Endothelial cell of umbilical vein (primary cell): Measurements from ENCODE around the gene OTULIN. TPM values are rescaled to one million over a fixed set of nuclear protein-coding genes. Genes with fewer than 3 reads are reported as not detected.

Source experiments
- BruUV-seq: library from RNA; stranded (reverse); fragments of 400-500 nt; replicated peaks from 2 replicates; lab custom pipeline; 2021; lab: Mats Ljungman, UMichigan
- CTCF ChIA-PET: fragments of 300-600, 350-600 bp; sonication (Branson Sonifier 250); formaldehyde crosslinking; loops from one replicate; lab custom pipeline; 2021; ENCODE audit warnings: antibody characterized with exemption, inconsistent platforms; lab: Charles Lee
- POLR2A ChIA-PET: fragments of 300-600, 350-600 bp; sonication (Branson Sonifier 250); formaldehyde crosslinking; loops from one replicate; lab custom pipeline; 2021; ENCODE audit warnings: antibody characterized with exemption, inconsistent platforms; lab: Charles Lee
- DNase-seq: peaks from one replicate; pipeline ENCODE4 v3.0.0-alpha.2; 2011; ENCODE audit warnings: low read depth, low spot score
- FAIRE-seq: peaks from 2 replicates; lab custom pipeline; 2011; peaks lifted over from hg19 to GRCh38; lab: Jason Lieb, UNC
- H2AFZ ChIP-seq: 2 replicates; pipeline ENCODE4 v1.6.0; 2012; ENCODE audit warnings: low read depth, low read length, control low read depth, inconsistent platforms
- H3K27ac ChIP-seq: 2 replicates; pipeline ENCODE4 v1.5.1; 2011; ENCODE audit warnings: low read depth, mild to moderate bottlenecking, control low read depth, low read length, moderate library complexity; ENCODE audit not compliant: insufficient read depth
- H3K27me3 ChIP-seq, 2 experiments: 2 replicates each; pipeline versions ENCODE4 v1.6.0 to v1.6.1; 2011; ENCODE audit warnings: low read length in 2 of 2, mixed read lengths in 1 of 2; ENCODE audit not compliant: control insufficient read depth in 2 of 2, insufficient read depth in 2 of 2
- H3K36me3 ChIP-seq, 2 experiments: 2 replicates in 1 of 2; 3 replicates in 1 of 2; pipeline ENCODE4 v1.5.1; 2011; ENCODE audit warnings: low read length in 2 of 2, mild to moderate bottlenecking in 1 of 2, moderate library complexity in 1 of 2; ENCODE audit not compliant: control insufficient read depth in 2 of 2, insufficient read depth in 2 of 2; ENCODE audit errors: extremely low read depth in 1 of 2
- H3K4me1 ChIP-seq: 3 replicates; pipeline ENCODE4 v1.5.1; 2011; ENCODE audit warnings: mild to moderate bottlenecking, low read length; ENCODE audit not compliant: control insufficient read depth, insufficient read depth; ENCODE audit errors: extremely low read depth
- H3K4me2 ChIP-seq: 2 replicates; pipeline ENCODE4 v1.6.1; 2011; ENCODE audit warnings: low read length, control low read depth, mixed read lengths; ENCODE audit not compliant: insufficient read depth
- H3K4me3 ChIP-seq, 3 experiments: fragments of 200-600 bp in 1 of 3; sonication (generic), shearing (Covaris generic) in 1 of 3; replicated peaks in 1 of 3; 2 replicates each; pipeline ENCODE4 v1.5.1; 2011 to 2016; ENCODE audit warnings: control low read depth in 3 of 3, low read length in 3 of 3, mild to moderate bottlenecking in 2 of 3, inconsistent platforms in 1 of 3, low read depth in 1 of 3, moderate library complexity in 1 of 3; ENCODE audit not compliant: insufficient read depth in 1 of 3
- H3K79me2 ChIP-seq: 2 replicates; pipeline ENCODE4 v1.6.0; 2012; ENCODE audit warnings: low read length, inconsistent platforms; ENCODE audit not compliant: control insufficient read depth, insufficient read depth
- H3K9ac ChIP-seq: replicated peaks from 2 replicates; pipeline ENCODE3; 2011; ENCODE audit warnings: low read length, control low read depth; ENCODE audit not compliant: insufficient read depth; ENCODE audit errors: extremely low read depth
- H3K9me1 ChIP-seq: replicated peaks from 3 replicates; pipeline ENCODE4 v1.6.0; 2011; ENCODE audit warnings: mild to moderate bottlenecking, low read length; ENCODE audit not compliant: control insufficient read depth, insufficient read depth; ENCODE audit errors: extremely low read depth
- H3K9me3 ChIP-seq: replicated peaks from 2 replicates; pipeline ENCODE4 v1.5.1; 2012; ENCODE audit warnings: low read length, inconsistent platforms; ENCODE audit not compliant: control insufficient read depth, insufficient read depth
- H4K20me1 ChIP-seq: replicated peaks from 2 replicates; pipeline ENCODE3; 2011; ENCODE audit warnings: mild to moderate bottlenecking, low read length; ENCODE audit not compliant: control insufficient read depth, insufficient read depth; ENCODE audit errors: extremely low read depth
- CTCF ChIP-seq, 2 donors: IDR thresholded peaks; 1 replicate in 1 of 2; 2 replicates in 1 of 2; pipeline ENCODE4 v1.5.1; 2011; ENCODE audit warnings: low read length in 2 of 2, mild to moderate bottlenecking in 2 of 2, moderate library complexity in 2 of 2, control low read depth in 1 of 2, inconsistent platforms in 1 of 2, low read depth in 1 of 2; ENCODE audit not compliant: insufficient read depth in 1 of 2; ENCODE audit errors: extremely low read depth in 1 of 2
- EZH2 ChIP-seq: IDR thresholded peaks from 2 replicates; pipeline ENCODE4 v1.6.1; 2012; ENCODE audit warnings: borderline replicate concordance, low read depth, mild to moderate bottlenecking, moderate library complexity, low read length, inconsistent platforms; ENCODE audit not compliant: severe bottlenecking
- FOS ChIP-seq: IDR thresholded peaks from 2 replicates; pipeline ENCODE4 v1.6.1; 2011; ENCODE audit warnings: mild to moderate bottlenecking, low read length, moderate library complexity, borderline replicate concordance; ENCODE audit not compliant: insufficient read depth
- GATA2 ChIP-seq: IDR thresholded peaks from 2 replicates; pipeline ENCODE4 v1.7.0; 2011; ENCODE audit warnings: low read depth, mild to moderate bottlenecking, moderate library complexity, mixed read lengths, low read length; ENCODE audit not compliant: insufficient read length, insufficient read depth
- JUN ChIP-seq: IDR thresholded peaks from 2 replicates; pipeline ENCODE4 v1.6.1; 2011; ENCODE audit warnings: borderline replicate concordance, low read depth; ENCODE audit not compliant: insufficient read length, insufficient read depth
- MAX ChIP-seq: IDR thresholded peaks from 2 replicates; pipeline ENCODE4 v1.6.1; 2011; ENCODE audit not compliant: insufficient read depth, insufficient read length
- MYC ChIP-seq: IDR thresholded peaks from one replicate; pipeline ENCODE4 v1.6.1; 2011; ENCODE audit warnings: mild to moderate bottlenecking, low read depth, low read length
- POLR2A ChIP-seq: IDR thresholded peaks from 2 replicates; pipeline ENCODE4 v1.6.1; 2012; ENCODE audit warnings: low read depth, mild to moderate bottlenecking, control low read depth, low read length
- POLR2AphosphoS5 ChIP-seq: IDR thresholded peaks from 2 replicates; pipeline ENCODE4 v1.6.1; 2012; ENCODE audit warnings: low read depth, mild to moderate bottlenecking, control low read depth, low read length, moderate library complexity; ENCODE audit not compliant: insufficient read depth
- dilution Hi-C: fragments of 300-500 bp; cut with MboI; formaldehyde crosslinking; loops from one replicate; pipeline ENCODE4 v1.15.0; 2019; ENCODE audit warnings: low sequenced_read_pairs; ENCODE audit not compliant: extremely low pct_ligation_motif_present
- intact Hi-C: fragments of 100-400 bp; cut with micrococcal nuclease; formaldehyde crosslinking; loops from one replicate; pipeline ENCODE4 v1.10.0; 2022
- polyA plus RNA-seq, 4 experiments: library from polyadenylated mRNA; depleted of rRNA in 3 of 4; stranded (reverse) in 3 of 4; unstranded in 1 of 4; fragments of >200 nt; gene quantifications; 2 replicates each; pipeline versions ENCODE4 v1.2.1 to v1.2.3, GENCODE V29; 2011 to 2012; ENCODE audit warnings: missing spikeins in 1 of 4
- total RNA-seq: library from RNA; stranded (reverse); gene quantifications from 2 replicates; pipeline ENCODE4 v1.2.3, GENCODE V29; 2021

OTULIN gene
- total and polyA plus RNA-seq, 2 donors (not counting 3 experiments of a cell fraction or from before 2014, with no cell fraction given): 7.8 to 30.2 TPM

- intact Hi-C loops (no loop called here), dilution Hi-C loops (loop anchor here (25.0 kb wide), 1 partner anchor 278 kb away; no protein-coding TSS in a partner anchor)
- no peak for FAIRE-seq
- H2AFZ ChIP-seq: no peak overlapping the region
- ChIA-PET POLR2A (no interaction called here), CTCF (interaction anchor here (1.1 to 2.1 kb wide), 3 partner anchors 15 to 275 kb away, joined by 3 to 5 read pairs (median 5); no protein-coding TSS in a partner anchor)
- no peaks in the 10 kb centered on the region for H3K9me3 ChIP-seq
- peaks cover 3% of the 10 kb centered on the region for H3K4me1 ChIP-seq
- no peak overlapping the region for H3K4me3 ChIP-seq
- no peak for DNase-seq
- no peak overlapping the region for H3K27ac ChIP-seq
- no peaks in the 10 kb centered on the region for H4K20me1 ChIP-seq
- BruUV-seq: no TSS peak
- TF ChIP-seq CTCF (IDR thresholded peaks at IDR 0.05; ENCODE audit: extremely low read depth in 1 of 2, insufficient read depth in 1 of 2, low read depth in 1 of 2, low read length in 2 of 2): no peak
- TF ChIP-seq EZH2: no peak
- TF ChIP-seq POLR2A: no peak
- TF ChIP-seq FOS: no peak
- no peak for TF ChIP-seq MAX
- no peak for TF ChIP-seq GATA2
- no peak for TF ChIP-seq JUN
- no peak for TF ChIP-seq MYC
- TF ChIP-seq POLR2AphosphoS5: no peak
- no peaks in the 10 kb centered on the region for H3K36me3 ChIP-seq
- no peak overlapping the region for H3K4me2 ChIP-seq
- H3K9ac ChIP-seq: no peak overlapping the region
- no peaks in the 10 kb centered on the region for H3K79me2 ChIP-seq
- H3K9me1 ChIP-seq: no peaks in the 10 kb centered on the region
- no peaks in the 10 kb centered on the region for H3K27me3 ChIP-seq
Measured at GRCh38 chr5:14734396-14734795, 69.9 kb downstream of the OTULIN start.
